Right lobe of liver (tissue), 4 donors: ENCODE data around the gene GPATCH2.

ENCODE experiments used
- CTCF ChIP-seq, 4 donors: fragments of 200-600 bp in 3 of 4; fragments of 450-650 bp in 1 of 4; IDR thresholded peaks; one replicate each; pipeline versions ENCODE4 v1.5.1 to v1.8.0; 2016 to 2022; ENCODE audit warnings: antibody characterized with exemption in 4 of 4, mild to moderate bottlenecking in 2 of 4
- POLR2A ChIP-seq: fragments of 450-650 bp; IDR thresholded peaks from one replicate; pipeline ENCODE4 v1.6.1; 2017; ENCODE audit warnings: antibody characterized with exemption, mild to moderate bottlenecking
- donor health status: DM: no; HTN: no; CAD: no.
- donor health status: DM: no; HTN: no; CAD: no.
- donor health status: DM: no; HTN: yes; CAD: no.

GRCh38 chr1:217614200-217614712, 16.6 kb downstream of the GPATCH2 start:
- no peak for TF ChIP-seq CTCF (IDR thresholded peaks at IDR 0.05)
- no peak for TF ChIP-seq POLR2A
